ENCODE data around the gene SP2.
"Not testable (repeated sequence)": the region's sequence is repeated elsewhere in the genome, so short reads cannot be mapped to it uniquely, and the experiment has no call there.

The SP2 gene

DNA sequence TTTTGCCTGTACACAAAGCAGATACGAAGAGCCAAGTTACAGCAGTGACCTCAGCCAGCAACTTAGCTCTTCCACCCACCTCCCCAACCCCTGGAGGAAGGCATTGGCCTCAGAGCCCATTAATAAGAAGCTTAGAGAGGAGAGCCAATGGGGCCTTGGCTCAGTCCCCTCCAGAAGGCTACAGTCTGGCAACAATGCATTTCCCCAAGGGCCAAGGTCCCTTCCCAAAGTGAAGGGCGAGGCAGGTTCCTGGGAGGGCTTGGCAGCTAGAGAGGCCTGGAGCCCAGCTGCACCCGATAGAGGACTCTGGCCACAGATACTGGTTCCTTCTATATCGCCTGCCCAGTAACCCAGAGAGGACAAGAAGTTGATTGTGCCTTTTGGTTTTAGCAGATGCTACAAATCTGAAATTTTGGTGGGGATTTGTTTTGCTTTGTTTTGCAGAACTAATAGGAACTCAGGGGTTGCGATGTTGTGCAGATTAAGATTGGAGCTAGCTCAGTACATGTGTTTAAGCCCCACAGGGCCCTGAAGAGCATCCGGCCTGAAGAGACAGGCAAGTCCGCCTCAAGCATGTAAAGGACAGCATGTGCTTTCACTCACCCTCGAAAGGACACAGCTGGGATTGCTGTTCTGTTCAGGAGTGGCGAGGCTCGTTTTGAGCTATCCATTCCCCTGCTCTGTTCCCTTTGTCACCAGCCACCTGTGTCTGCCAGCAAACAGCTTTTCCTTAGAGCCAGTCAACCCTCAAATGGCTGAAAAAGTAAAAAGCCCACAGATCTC lies 33.4 kb downstream of the SP2 start:
- FAIRE-seq (no peak), DNase-seq (ENCODE audit: insufficient read length, low spot score) (no peak)
- TF ChIP-seq POLR2A (IDR thresholded peaks at IDR 0.05; ENCODE audit: low read depth, low read length) (no peak), TAF1 (IDR thresholded peaks at IDR 0.05; ENCODE audit: low read depth, low read length) (no peak), POLR2AphosphoS5 (IDR thresholded peaks at IDR 0.05; ENCODE audit: low read depth, low read length) (no peak), SPI1 (IDR thresholded peaks at IDR 0.05; ENCODE audit: low read depth, low read length) (no peak), POU2F2 (IDR thresholded peaks at IDR 0.05; ENCODE audit: low read depth, low read length) (no peak), PAX5 (IDR thresholded peaks at IDR 0.05; ENCODE audit: insufficient read depth, low read length, severe bottlenecking) (no peak)

DNA sequence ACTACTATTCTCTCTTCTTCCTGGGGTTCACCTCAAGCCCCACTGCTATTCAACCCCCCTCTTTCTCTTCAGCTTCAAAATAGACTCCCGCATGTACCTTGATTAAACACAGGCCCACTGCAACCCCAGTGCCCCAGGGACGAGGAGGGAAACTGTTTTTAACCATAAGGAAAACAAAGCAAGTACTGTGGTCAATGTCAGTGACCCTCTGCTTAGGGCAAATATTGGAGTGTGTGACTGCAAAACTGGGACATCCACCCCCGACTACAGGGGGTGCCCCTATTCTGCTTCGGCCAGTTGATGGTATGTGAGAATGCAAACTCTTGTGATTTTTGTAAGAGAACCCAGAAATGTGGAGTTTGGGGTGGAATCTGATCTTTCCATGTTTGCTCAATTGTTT lies 35.8 kb downstream of the SP2 start:
- DNase-seq (ENCODE audit: insufficient read length, low spot score) (no peak), FAIRE-seq (no peak)
- TF ChIP-seq SPI1 (IDR thresholded peaks at IDR 0.05; ENCODE audit: low read depth, low read length) (no peak), POLR2A (IDR thresholded peaks at IDR 0.05; ENCODE audit: low read depth, low read length) (no peak)

DNA sequence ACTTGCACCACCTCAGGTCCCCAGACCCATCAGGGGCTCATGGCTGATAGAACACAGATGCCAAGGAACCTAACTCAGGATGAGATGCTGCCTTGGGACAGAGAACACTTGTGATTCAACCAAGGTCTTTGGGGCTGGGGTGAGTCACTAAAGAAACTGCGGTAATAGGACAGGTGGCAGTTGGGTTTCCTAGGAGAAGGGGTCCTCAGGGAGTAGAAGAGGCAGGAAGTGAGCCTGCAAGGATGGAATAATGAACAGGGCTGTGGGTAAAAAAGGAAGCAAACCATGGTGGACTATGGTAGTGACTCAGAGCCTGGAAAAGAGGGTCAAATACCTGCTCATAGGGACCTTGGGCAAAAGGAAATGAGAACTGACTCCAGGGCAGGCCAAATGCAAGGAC lies 38.8 kb downstream of the SP2 start:
- no peak for TF ChIP-seq TAF1 (IDR thresholded peaks at IDR 0.05; ENCODE audit: low read depth, low read length)
- TF ChIP-seq POLR2AphosphoS5 (IDR thresholded peaks at IDR 0.05; ENCODE audit: low read depth, low read length): no peak
- TF ChIP-seq SPI1 (IDR thresholded peaks at IDR 0.05; ENCODE audit: low read depth, low read length): no peak
- no peak for FAIRE-seq
- DNase-seq (ENCODE audit: insufficient read length, low spot score): no peak

DNA sequence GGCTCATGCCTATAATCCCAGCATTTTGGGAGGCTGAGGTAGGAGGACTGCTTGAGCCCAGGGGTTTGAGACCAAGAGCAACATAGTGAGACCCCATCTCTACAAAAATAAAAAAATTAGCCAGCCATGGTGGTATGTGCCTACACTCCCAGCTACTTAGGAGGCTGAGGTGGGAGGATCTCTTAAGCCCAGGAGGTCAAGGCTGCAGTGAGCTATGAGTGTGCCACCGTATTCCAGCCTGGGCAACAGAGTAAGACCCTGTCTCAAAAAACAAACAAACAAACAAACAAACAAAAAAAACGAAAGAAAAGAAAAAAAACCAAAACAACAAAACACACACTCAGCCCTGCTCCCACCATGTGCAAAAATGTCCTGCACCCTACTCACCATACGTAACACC lies 39.4 kb downstream of the SP2 start:
- not testable (repeated sequence) for FAIRE-seq; DNase-seq (ENCODE audit: insufficient read length, low spot score)

DNA sequence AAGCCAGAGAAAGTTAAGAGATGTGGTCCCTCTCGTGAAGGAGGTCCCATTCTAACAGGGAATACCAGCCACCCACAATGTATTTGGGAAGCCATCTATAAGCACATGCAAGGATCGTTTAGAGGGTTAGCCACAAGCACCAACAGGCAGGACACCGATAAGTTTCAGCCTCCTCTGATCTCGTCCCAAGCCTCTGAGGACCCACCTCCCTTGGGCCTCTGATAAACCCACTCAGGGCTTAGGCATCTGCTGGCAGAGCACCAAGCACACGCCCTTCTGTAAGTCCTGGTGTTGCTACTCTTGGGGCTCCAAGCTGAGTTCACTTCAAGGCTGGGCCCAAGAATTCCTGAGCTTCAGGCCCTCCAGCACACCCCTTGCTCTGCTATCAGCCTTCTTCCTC lies 39.9 kb downstream of the SP2 start:
- DNase-seq (ENCODE audit: insufficient read length, low spot score) (no peak), FAIRE-seq (no peak)
- TF ChIP-seq SPI1 (IDR thresholded peaks at IDR 0.05; ENCODE audit: low read depth, low read length): no peak
- no peak for TF ChIP-seq POU2F2 (IDR thresholded peaks at IDR 0.05; ENCODE audit: low read depth, low read length)
- TF ChIP-seq PAX5 (IDR thresholded peaks at IDR 0.05; ENCODE audit: insufficient read depth, low read length, severe bottlenecking): no peak
- no peak for TF ChIP-seq POLR2AphosphoS5 (IDR thresholded peaks at IDR 0.05; ENCODE audit: low read depth, low read length)
- TF ChIP-seq TAF1 (IDR thresholded peaks at IDR 0.05; ENCODE audit: low read depth, low read length): no peak
- no peak for TF ChIP-seq POLR2A (IDR thresholded peaks at IDR 0.05; ENCODE audit: low read depth, low read length)

DNA sequence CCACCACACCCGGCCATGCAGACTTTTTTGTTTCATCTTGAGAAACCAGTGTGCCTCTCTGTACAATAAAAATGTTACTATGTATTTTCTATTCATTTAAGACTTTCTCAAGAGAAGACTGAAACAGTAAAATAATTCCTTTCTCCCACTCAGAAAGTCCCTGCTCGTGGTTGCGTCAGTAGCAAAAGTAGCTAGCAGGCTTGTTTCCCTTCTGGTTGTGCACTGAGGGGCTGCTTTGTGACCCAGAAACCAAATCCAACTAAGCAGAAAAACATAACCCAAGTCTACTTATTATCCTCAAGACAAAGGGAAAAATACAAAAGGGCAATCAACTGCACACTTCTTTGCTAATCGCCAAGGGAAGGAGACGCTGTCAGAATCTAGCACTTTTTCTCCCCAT lies 41.9 kb downstream of the SP2 start:
- no peak for FAIRE-seq
- TF ChIP-seq POLR2AphosphoS5 (IDR thresholded peaks at IDR 0.05; ENCODE audit: low read depth, low read length): no peak
- no peak for TF ChIP-seq POLR2A (IDR thresholded peaks at IDR 0.05; ENCODE audit: low read depth, low read length)
- TF ChIP-seq PAX5 (IDR thresholded peaks at IDR 0.05; ENCODE audit: insufficient read depth, low read length, severe bottlenecking): no peak
- no peak for TF ChIP-seq TAF1 (IDR thresholded peaks at IDR 0.05; ENCODE audit: low read depth, low read length)
- TF ChIP-seq SPI1 (IDR thresholded peaks at IDR 0.05; ENCODE audit: low read depth, low read length): no peak
- no peak for TF ChIP-seq POU2F2 (IDR thresholded peaks at IDR 0.05; ENCODE audit: low read depth, low read length)

DNA sequence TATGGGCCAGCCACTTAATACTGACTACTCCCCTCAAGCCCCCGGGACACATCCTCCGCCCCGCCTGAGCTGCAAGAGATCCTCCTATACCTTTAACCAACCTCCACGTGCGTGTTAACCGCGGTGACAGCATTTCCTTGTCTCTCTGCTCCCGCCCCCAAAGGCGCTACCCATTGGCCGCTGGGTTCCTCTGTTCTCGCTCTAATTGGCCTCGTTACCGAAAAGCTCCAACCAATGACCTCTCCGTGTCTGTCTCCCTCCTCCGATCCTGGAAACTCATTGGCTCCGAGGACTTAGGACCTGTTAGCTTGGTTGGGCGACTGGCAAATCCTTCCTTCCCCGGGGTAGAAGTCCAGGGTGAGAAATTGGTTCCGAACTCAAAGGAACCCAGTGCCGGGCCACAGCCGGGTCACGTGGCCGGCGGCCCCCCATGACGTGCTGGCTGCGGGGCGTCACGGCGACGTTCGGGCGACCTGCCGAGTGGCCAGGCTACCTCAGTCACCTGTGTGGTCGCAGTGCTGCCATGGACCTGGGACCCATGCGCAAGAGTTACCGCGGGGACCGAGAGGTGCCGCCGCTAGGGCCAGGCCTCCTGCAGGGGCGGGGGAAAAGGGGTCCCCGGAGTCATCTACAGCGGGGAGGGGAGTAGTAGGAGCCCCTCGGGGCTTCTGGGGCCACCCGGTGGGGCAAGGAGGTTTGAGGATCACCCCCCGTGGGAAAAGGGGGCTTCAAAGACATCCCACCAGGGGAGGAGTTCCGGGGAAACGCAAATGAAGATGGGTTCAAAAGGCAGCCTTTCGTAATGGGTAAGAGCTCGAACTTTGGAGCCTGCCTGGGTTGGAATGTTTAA lies 45.4 kb downstream of the SP2 start, which contains the start of gene PNPO:
Gene PNPO, plus strand, starts transcription at position 326 of the 850 bp plus-strand sequence. Its CDS starts 105 bp downstream, at position 431.
- TF ChIP-seq SPI1 (IDR thresholded peaks at IDR 0.05; ENCODE audit: low read depth, low read length) (0 out of 2 replicates have a peak, but pooled peaks have one; percentile 1), POLR2AphosphoS5 (IDR thresholded peaks at IDR 0.05; ENCODE audit: low read depth, low read length) (no peak; the same call in 1 of the 2 replicates), PAX5 (IDR thresholded peaks at IDR 0.05; ENCODE audit: insufficient read depth, low read length, severe bottlenecking) (no peak), TAF1 (IDR thresholded peaks at IDR 0.05; ENCODE audit: low read depth, low read length) (peak; percentile 55), POU2F2 (IDR thresholded peaks at IDR 0.05; ENCODE audit: low read depth, low read length) (peak; percentile 3; the same call in 1 of the 2 replicates)
- FAIRE-seq: peak; percentile 97
- peak; percentile 92 for DNase-seq (ENCODE audit: insufficient read length, low spot score)

More for the DNA sequence above, 41.9 kb downstream of the SP2 start:
- no peak for DNase-seq (ENCODE audit: insufficient read length, low spot score)

DNA sequence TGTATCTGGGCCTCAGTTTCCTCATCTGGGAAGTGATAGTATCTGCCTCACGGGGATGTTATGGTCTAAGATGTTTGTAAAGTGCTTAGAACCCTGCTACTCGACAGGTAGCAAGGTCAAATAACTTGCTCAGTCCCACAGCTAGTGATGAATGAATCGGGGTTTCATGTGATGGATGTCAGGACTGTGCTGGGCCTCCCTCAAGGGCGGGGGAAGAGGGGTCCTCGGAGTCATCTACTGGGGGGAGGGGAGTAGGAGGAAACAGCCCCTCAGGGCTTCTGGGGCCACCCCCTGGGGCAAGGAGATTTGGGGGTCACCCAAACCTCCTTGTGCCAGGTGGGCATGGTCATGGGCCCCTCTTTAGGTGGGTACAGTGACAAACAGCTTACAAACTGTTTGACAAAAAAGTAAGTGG lies 46.1 kb downstream of the SP2 start:
- FAIRE-seq: no peak
- TF ChIP-seq SPI1 (IDR thresholded peaks at IDR 0.05; ENCODE audit: low read depth, low read length) (no peak), PAX5 (IDR thresholded peaks at IDR 0.05; ENCODE audit: insufficient read depth, low read length, severe bottlenecking) (no peak), POU2F2 (IDR thresholded peaks at IDR 0.05; ENCODE audit: low read depth, low read length) (no peak)
- DNase-seq (ENCODE audit: insufficient read length, low spot score): no peak

DNA sequence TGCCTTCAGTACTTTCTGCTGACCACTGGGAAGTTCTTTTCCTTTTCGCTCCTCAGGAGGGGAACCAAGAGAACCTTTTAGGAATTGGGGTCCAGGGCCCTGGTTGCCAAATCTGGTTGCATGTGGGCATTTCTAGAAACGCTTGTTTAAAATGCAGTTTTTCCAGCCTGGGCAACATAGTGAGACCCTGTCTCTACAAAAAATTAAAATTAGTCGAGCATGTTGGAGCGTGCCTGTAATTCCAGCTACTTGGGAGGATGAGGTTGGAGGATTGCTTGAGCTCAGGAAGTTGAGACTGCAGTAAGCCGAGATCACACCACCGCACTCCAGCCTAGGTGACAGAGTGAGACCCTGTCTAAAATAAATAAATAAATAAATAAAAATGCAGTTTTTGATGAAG lies 46.5 kb downstream of the SP2 start:
- TF ChIP-seq PAX5 (IDR thresholded peaks at IDR 0.05; ENCODE audit: insufficient read depth, low read length, severe bottlenecking): no peak
- TF ChIP-seq SPI1 (IDR thresholded peaks at IDR 0.05; ENCODE audit: low read depth, low read length): no peak
- no peak for TF ChIP-seq TAF1 (IDR thresholded peaks at IDR 0.05; ENCODE audit: low read depth, low read length)
- no peak for TF ChIP-seq POLR2AphosphoS5 (IDR thresholded peaks at IDR 0.05; ENCODE audit: low read depth, low read length)
- TF ChIP-seq POU2F2 (IDR thresholded peaks at IDR 0.05; ENCODE audit: low read depth, low read length): no peak
- TF ChIP-seq POLR2A (IDR thresholded peaks at IDR 0.05; ENCODE audit: low read depth, low read length): no peak
- FAIRE-seq: no peak
- no peak for DNase-seq (ENCODE audit: insufficient read length, low spot score)

DNA sequence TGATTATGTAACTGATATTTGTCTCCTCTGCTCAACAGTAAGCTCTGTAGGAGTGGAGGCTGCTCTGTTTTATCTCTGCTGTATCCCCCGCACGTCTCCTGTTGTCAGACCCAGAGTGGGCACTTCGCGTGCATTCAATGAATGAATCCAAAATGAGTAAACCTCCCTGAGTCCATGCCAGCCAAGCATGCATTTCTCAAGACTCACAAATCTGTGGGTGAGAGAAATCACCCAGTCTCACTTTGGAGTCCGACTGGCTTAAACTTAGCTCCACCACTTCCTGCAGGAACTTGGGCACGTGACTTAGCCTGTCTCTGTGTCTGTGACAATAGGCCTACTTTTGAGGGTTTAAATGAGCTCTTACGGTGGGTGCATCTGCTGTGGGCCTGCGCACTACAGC lies 49.0 kb downstream of the SP2 start:
- no peak for TF ChIP-seq POU2F2 (IDR thresholded peaks at IDR 0.05; ENCODE audit: low read depth, low read length)
- TF ChIP-seq POLR2A (IDR thresholded peaks at IDR 0.05; ENCODE audit: low read depth, low read length): no peak
- TF ChIP-seq POLR2AphosphoS5 (IDR thresholded peaks at IDR 0.05; ENCODE audit: low read depth, low read length): no peak
- TF ChIP-seq PAX5 (IDR thresholded peaks at IDR 0.05; ENCODE audit: insufficient read depth, low read length, severe bottlenecking): no peak
- no peak for TF ChIP-seq SPI1 (IDR thresholded peaks at IDR 0.05; ENCODE audit: low read depth, low read length)
- no peak for TF ChIP-seq TAF1 (IDR thresholded peaks at IDR 0.05; ENCODE audit: low read depth, low read length)
- FAIRE-seq (no peak), DNase-seq (ENCODE audit: insufficient read length, low spot score) (no peak)

All from GM12891 (cell line).